Gastroesophageal sphincter (tissue), 4 donors: ENCODE results near the gene LSAMP. TPM values are rescaled to one million over a fixed set of nuclear protein-coding genes. Genes with fewer than 3 reads are reported as not detected.

Experiments
- ATAC-seq: fragments of 150-250 bp; one replicate; pipeline ENCODE4 v1.9.1; 2016; ENCODE audit warnings: mild to moderate bottlenecking, moderate library complexity
- H3K27ac ChIP-seq, 4 donors: fragments of 200-600 bp; sonication (generic) in 3 of 4; 1 replicate in 3 of 4; 2 replicates in 1 of 4; pipeline ENCODE4 v1.5.1; 2016 to 2019
- H3K27me3 ChIP-seq: fragments of 200-600 bp; sonication (generic); one replicate; pipeline ENCODE4 v1.5.1; 2019
- H3K36me3 ChIP-seq, 2 donors: fragments of 200-600 bp; sonication (generic); one replicate each; pipeline ENCODE4 v1.5.1; 2019; ENCODE audit warnings: control low read depth in 1 of 2
- H3K4me1 ChIP-seq, 3 donors: fragments of 200-600 bp; sonication (generic); 1 replicate in 2 of 3; 2 replicates in 1 of 3; pipeline ENCODE4 v1.5.1; 2016 to 2019; ENCODE audit warnings: control low read depth in 2 of 3
- H3K4me3 ChIP-seq, 2 donors: fragments of 200-600 bp; sonication (generic); one replicate each; pipeline ENCODE4 v1.5.1; 2019; ENCODE audit warnings: mild to moderate bottlenecking in 1 of 2, moderate library complexity in 1 of 2
- H3K9me3 ChIP-seq, 3 donors: fragments of 200-600 bp; sonication (generic); one replicate each; pipeline ENCODE4 v1.5.1; 2017 to 2019; ENCODE audit warnings: control low read depth in 2 of 3
- CTCF ChIP-seq, 4 experiments: fragments of 200-600 bp in 2 of 4; fragments of 450-650 bp in 2 of 4; sonication (generic) in 1 of 4; IDR thresholded peaks; one replicate each; pipeline ENCODE4 v1.5.1; 2017 to 2019; ENCODE audit warnings: antibody characterized with exemption in 4 of 4, mild to moderate bottlenecking in 2 of 4, moderate library complexity in 2 of 4
- EP300 ChIP-seq: sonication (generic); formaldehyde crosslinking; IDR thresholded peaks from one replicate; pipeline ENCODE4 v1.6.1; 2017; ENCODE audit warnings: antibody characterized with exemption, mild to moderate bottlenecking
- POLR2A ChIP-seq, 2 donors: fragments of 450-650 bp; IDR thresholded peaks; one replicate each; pipeline ENCODE4 v1.6.1; 2017; ENCODE audit warnings: antibody characterized with exemption in 2 of 2, mild to moderate bottlenecking in 2 of 2, moderate library complexity in 1 of 2
- POLR2AphosphoS5 ChIP-seq: sonication (generic); formaldehyde crosslinking; IDR thresholded peaks from one replicate; pipeline ENCODE4 v1.6.1; 2017; ENCODE audit warnings: antibody characterized with exemption
- WGBS, 2 donors: methylation state at CpG; one replicate each; pipeline ENCODE4 v1.1.5; 2018; ENCODE audit warnings: low coverage in 1 of 2; 5-methylcytosine and 5-hydroxymethylcytosine counted together
- total RNA-seq, 4 donors: library from RNA; depleted of rRNA; stranded (reverse); fragments of >200 nt; gene quantifications; one replicate each; pipeline ENCODE4 v1.1.0, GENCODE V29; 2016

The LSAMP gene
- total RNA-seq, 4 donors from 2014 or later, result 1.5 to 9.3 (median 3.6) TPM

GRCh38 chr3:116064646-116065045 is 380.6 kb downstream of the LSAMP start:
- H3K9me3 ChIP-seq, result no peaks in the 10 kb centered on the region
- 90 to 100% methylated on average over 1 of the region's 1 CpG for WGBS, 2 donors
- H3K4me3 ChIP-seq, result no peak overlapping the region
- ATAC-seq, result no peak
- H3K4me1 ChIP-seq, result no peaks in the 10 kb centered on the region
- H3K36me3 ChIP-seq, result no peaks in the 10 kb centered on the region
- H3K27me3 ChIP-seq, result no peaks in the 10 kb centered on the region
- TF ChIP-seq POLR2AphosphoS5, result no peak
- no peak for TF ChIP-seq CTCF (IDR thresholded peaks at IDR 0.05)
- H3K27ac ChIP-seq, result no peak overlapping the region

DNA sequence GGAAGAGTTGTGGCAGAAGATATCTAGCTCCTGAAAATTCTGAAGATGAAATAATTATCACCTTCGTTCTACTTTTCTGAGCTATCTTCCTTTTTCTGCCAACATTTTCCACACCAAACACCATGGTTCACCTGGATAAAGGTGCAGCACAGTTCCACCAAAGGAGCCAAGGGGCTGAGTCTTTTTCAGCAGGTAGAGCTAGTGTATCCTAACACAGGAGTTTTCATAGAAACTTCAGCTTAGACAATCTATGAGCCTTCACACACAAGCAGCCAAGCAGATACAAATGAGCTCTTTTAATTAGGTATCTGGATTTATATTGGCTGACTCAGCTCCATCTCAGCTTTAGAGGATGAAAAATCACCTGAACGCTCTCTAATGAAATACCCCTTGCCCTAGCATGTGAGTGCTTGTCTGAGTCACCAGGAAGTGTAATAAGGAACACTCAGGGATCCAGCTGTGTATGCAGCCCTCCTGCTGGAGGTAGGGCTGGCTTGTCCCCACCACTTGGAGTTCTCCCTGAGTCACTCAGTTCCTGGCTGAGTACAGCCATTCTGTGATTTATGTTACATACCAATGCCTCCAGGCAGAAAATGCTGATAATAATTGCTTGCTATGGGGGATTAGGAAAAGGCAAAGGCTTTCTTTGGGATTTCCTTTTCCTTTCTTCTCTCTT is 385.7 kb downstream of the LSAMP start:
- no peak for TF ChIP-seq POLR2AphosphoS5
- no peak for TF ChIP-seq POLR2A (IDR thresholded peaks at IDR 0.05)
- TF ChIP-seq EP300, result no peak
- TF ChIP-seq CTCF (IDR thresholded peaks at IDR 0.05), result no peak
- 55 to 80% methylated on average over 1 to 2 of the region's 2 CpGs for WGBS, 2 donors
- no peak for ATAC-seq

DNA sequence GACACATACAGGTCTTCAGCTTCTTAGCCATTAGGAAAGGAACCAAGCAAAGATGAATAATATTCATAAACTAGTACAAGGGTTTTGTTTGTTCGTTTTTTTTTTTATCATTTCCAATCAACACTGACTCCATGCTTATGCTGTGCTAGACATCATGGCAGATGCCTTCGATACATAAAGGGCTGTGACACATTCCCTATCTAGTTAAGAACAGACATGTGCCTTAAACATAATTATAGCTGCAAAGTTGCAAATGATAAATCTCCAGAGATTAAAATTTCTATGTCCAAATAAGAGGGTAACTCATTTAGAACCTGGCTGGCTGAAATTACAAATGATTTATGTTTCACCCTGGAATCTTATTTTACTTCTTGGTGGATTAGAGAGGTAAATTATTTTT is 386.4 kb downstream of the LSAMP start:
- no peaks in the 10 kb centered on the region for H3K27me3 ChIP-seq

More for the DNA sequence above, 385.7 kb downstream of the LSAMP start:
- no peak overlapping the region for H3K4me3 ChIP-seq
- H3K9me3 ChIP-seq, result no peaks in the 10 kb centered on the region
- no peaks in the 10 kb centered on the region for H3K36me3 ChIP-seq
- no peak overlapping the region for H3K27ac ChIP-seq
- H3K4me1 ChIP-seq, result no peaks in the 10 kb centered on the region
- no peaks in the 10 kb centered on the region for H3K27me3 ChIP-seq

GRCh38 chr3:116057400-116058006 is 387.8 kb downstream of the LSAMP start:
- 89 to 93% methylated on average over 1 of the region's 1 CpG for WGBS, 2 donors
- Histone ChIP-seq H3K27me3 (no peaks in the 10 kb centered on the region), H3K9me3 (no peaks in the 10 kb centered on the region), H3K36me3 (no peaks in the 10 kb centered on the region), H3K27ac (no peak overlapping the region), H3K4me3 (no peak overlapping the region), H3K4me1 (no peaks in the 10 kb centered on the region)
- no peak for TF ChIP-seq CTCF (IDR thresholded peaks at IDR 0.05)
- ATAC-seq, result no peak

More for the DNA sequence above, 386.4 kb downstream of the LSAMP start:
- Histone ChIP-seq H3K4me3 (no peak overlapping the region), H3K36me3 (no peaks in the 10 kb centered on the region), H3K9me3 (no peaks in the 10 kb centered on the region), H3K27ac (no peak overlapping the region), H3K4me1 (no peaks in the 10 kb centered on the region)
- TF ChIP-seq POLR2AphosphoS5, result no peak
- no peak for TF ChIP-seq CTCF (IDR thresholded peaks at IDR 0.05)
- TF ChIP-seq POLR2A (IDR thresholded peaks at IDR 0.05), result no peak
- TF ChIP-seq EP300, result no peak
- no peak for ATAC-seq
- WGBS, 2 donors, result 76 to 97% methylated on average over 2 of the region's 2 CpGs

DNA sequence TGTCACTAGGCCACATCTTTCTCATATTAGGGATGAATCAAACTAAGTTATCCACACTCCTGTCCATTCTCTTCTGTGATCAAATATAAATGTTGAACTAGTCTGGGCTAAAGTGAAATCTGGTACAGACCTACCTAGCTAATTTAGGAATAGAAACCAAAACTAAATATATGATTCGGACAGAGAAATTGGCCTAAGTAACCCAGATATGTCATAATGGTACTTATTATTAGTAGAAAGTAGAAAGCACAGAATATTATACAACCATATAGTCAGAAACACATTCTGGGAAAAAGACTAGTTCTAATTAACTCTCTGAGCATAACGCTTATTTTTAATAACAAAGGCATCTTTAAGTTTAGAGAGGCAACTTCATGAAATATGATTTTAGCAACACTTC is 389.0 kb downstream of the LSAMP start:
- no peaks in the 10 kb centered on the region for H3K4me1 ChIP-seq
- H3K36me3 ChIP-seq, result no peaks in the 10 kb centered on the region
- no peaks in the 10 kb centered on the region for H3K9me3 ChIP-seq
- WGBS, 2 donors, result 81 to 100% methylated on average over 2 of the region's 2 CpGs
- no peak for ATAC-seq
- H3K4me3 ChIP-seq, result no peak overlapping the region
- TF ChIP-seq EP300, result no peak
- no peak for TF ChIP-seq POLR2AphosphoS5
- TF ChIP-seq POLR2A (IDR thresholded peaks at IDR 0.05), result no peak
- no peak for TF ChIP-seq CTCF (IDR thresholded peaks at IDR 0.05)
- H3K27me3 ChIP-seq, result no peaks in the 10 kb centered on the region
- no peak overlapping the region for H3K27ac ChIP-seq
